Vagina (tissue), 2 donors: ENCODE results near the gene FCHSD2.
A peak's percentile ranks its signal among the peaks of the same experiment; 100 is the strongest.

Experiments used
- CTCF ChIP-seq, 3 experiments: fragments of 450-650 bp in 2 of 3; fragments of 200-600 bp in 1 of 3; sonication (generic) in 1 of 3; IDR thresholded peaks; one replicate each; pipeline ENCODE4 v1.5.1; 2017 to 2019; ENCODE audit warnings: antibody characterized with exemption in 3 of 3, mild to moderate bottlenecking in 2 of 3, moderate library complexity in 2 of 3
- POLR2AphosphoS5 ChIP-seq, 2 donors: sonication (generic); formaldehyde crosslinking; IDR thresholded peaks; one replicate each; pipeline ENCODE4 v1.9.0; 2017; ENCODE audit warnings: antibody characterized with exemption in 2 of 2, mild to moderate bottlenecking in 2 of 2, low read depth in 1 of 2; ENCODE audit not compliant: insufficient read depth in 1 of 2

GRCh38 chr11:72821920-72822799 lies 320.0 kb downstream of the FCHSD2 start:
- TF ChIP-seq CTCF (IDR thresholded peaks at IDR 0.05) (peak; percentile 5 to 40 (median 21)), POLR2AphosphoS5 (IDR thresholded peaks at IDR 0.05; ENCODE audit: insufficient read depth in 1 of 2, low read depth in 1 of 2) (peak in 1 of 2 donors; percentile 46)
